Smooth muscle cell (in vitro differentiated cells): ENCODE data around the gene NR1I2. TPM values are rescaled to one million over a fixed set of nuclear protein-coding genes. Genes with fewer than 3 reads are reported as not detected.

Source experiments
- DNase-seq: peaks from one replicate; lab custom pipeline; 2025; ENCODE audit not compliant: unreplicated experiment; lab: John Stamatoyannopoulos, UW
- H2AFZ ChIP-seq: fragments of 200-600 bp; sonication (generic); 2 replicates; pipeline ENCODE4 v1.6.0; 2016; ENCODE audit warnings: antibody characterized with exemption, low read depth, mild to moderate bottlenecking
- H3F3A ChIP-seq: fragments of 200-600 bp; sonication (generic); 2 replicates; pipeline ENCODE4 v1.6.0; 2017; ENCODE audit warnings: antibody characterized with exemption, low read depth
- H3K27ac ChIP-seq: fragments of 200-600 bp; sonication (generic); 2 replicates; pipeline ENCODE4 v1.5.1; 2016; ENCODE audit warnings: low read depth, mild to moderate bottlenecking
- H3K27me3 ChIP-seq: fragments of 200-600 bp; sonication (generic); 2 replicates; pipeline ENCODE4 v1.6.1; 2016; ENCODE audit warnings: low read depth, mild to moderate bottlenecking
- H3K36me3 ChIP-seq: fragments of 200-600 bp; sonication (generic); 2 replicates; pipeline ENCODE4 v1.5.1; 2016; ENCODE audit warnings: low read depth
- H3K4me1 ChIP-seq: fragments of 200-600 bp; sonication (generic); 2 replicates; pipeline ENCODE4 v1.5.1; 2016; ENCODE audit warnings: low read depth
- H3K4me2 ChIP-seq: fragments of 200-600 bp; sonication (generic); 2 replicates; pipeline ENCODE4 v1.6.0; 2016; ENCODE audit warnings: mild to moderate bottlenecking
- H3K4me3 ChIP-seq: fragments of 200-600 bp; sonication (generic); 2 replicates; pipeline ENCODE4 v1.5.1; 2016; ENCODE audit warnings: mild to moderate bottlenecking
- H3K79me2 ChIP-seq: fragments of 200-600 bp; sonication (generic); 2 replicates; pipeline ENCODE4 v1.6.0; 2016; ENCODE audit warnings: low read depth, mild to moderate bottlenecking
- H3K9ac ChIP-seq: fragments of 200-600 bp; sonication (generic); 2 replicates; pipeline ENCODE4 v1.6.0; 2016; ENCODE audit warnings: low read depth
- H3K9me3 ChIP-seq: fragments of 200-600 bp; sonication (generic); replicated peaks from 2 replicates; pipeline ENCODE4 v1.5.1; 2016; ENCODE audit warnings: low read depth
- H4K20me1 ChIP-seq: fragments of 200-600 bp; sonication (generic); 2 replicates; pipeline ENCODE4 v1.6.0; 2016; ENCODE audit warnings: low read depth
- WGBS: methylation state at CpG from one replicate; pipeline ENCODE4 v1.1.7; 2016; ENCODE audit warnings: low lambda C conversion rate; 5-methylcytosine and 5-hydroxymethylcytosine counted together
- polyA plus RNA-seq: library from polyadenylated mRNA; unstranded; fragments of >200 nt; fragmentation: Nextera tagmentation; extraction: Ambion mirVana; gene quantifications from 2 replicates; pipeline ENCODE4 v1.2.1, GENCODE V29; 2016
- total RNA-seq: library from RNA; depleted of rRNA; stranded (reverse); fragments of >200 nt; gene quantifications from 2 replicates; pipeline ENCODE4 v1.2.3, GENCODE V29; 2014
- TF ChIP-seq, protein P1 (sequence below): fragments of 200-600 bp; sonication (generic); IDR thresholded peaks from 2 replicates; pipeline ENCODE4 v1.5.1; 2017; ENCODE audit warnings: borderline replicate concordance, mild to moderate bottlenecking, antibody characterized with exemption; ENCODE audit not compliant: insufficient read depth, poor library complexity, severe bottlenecking

NR1I2 gene
- total and polyA plus RNA-seq, 2 experiments from 2014 or later = not detected

DNA sequence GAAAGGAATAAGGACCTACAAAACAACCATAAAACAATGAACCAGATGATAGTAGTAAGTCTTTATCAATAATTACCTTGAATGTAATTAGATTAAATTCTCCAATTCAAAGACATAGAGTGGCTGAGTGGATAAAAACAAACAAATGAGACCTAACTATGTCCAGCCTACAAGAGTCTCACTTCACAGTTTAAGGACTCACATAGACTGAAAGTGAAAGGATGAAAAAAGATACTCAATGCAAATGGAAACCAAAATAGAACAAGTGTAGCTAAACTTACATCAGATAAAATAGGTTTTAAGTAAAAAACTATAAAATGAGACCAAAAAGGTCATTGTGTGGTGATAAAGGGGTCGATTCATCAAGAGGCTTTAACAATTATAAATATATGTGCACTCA lies 21.9 kb upstream of the NR1I2 start:
- no peak for DNase-seq
- H3K4me2 ChIP-seq = no peak overlapping the region
- H3K36me3 ChIP-seq = no peaks in the 10 kb centered on the region
- TF ChIP-seq, protein P1, sequence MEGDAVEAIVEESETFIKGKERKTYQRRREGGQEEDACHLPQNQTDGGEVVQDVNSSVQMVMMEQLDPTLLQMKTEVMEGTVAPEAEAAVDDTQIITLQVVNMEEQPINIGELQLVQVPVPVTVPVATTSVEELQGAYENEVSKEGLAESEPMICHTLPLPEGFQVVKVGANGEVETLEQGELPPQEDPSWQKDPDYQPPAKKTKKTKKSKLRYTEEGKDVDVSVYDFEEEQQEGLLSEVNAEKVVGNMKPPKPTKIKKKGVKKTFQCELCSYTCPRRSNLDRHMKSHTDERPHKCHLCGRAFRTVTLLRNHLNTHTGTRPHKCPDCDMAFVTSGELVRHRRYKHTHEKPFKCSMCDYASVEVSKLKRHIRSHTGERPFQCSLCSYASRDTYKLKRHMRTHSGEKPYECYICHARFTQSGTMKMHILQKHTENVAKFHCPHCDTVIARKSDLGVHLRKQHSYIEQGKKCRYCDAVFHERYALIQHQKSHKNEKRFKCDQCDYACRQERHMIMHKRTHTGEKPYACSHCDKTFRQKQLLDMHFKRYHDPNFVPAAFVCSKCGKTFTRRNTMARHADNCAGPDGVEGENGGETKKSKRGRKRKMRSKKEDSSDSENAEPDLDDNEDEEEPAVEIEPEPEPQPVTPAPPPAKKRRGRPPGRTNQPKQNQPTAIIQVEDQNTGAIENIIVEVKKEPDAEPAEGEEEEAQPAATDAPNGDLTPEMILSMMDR = no peak
- H3K79me2 ChIP-seq = no peaks in the 10 kb centered on the region
- H2AFZ ChIP-seq = no peak overlapping the region
- H3K4me3 ChIP-seq = no peak overlapping the region
- WGBS = 72% methylated on average over 1 of the region's 1 CpG
- H3K9ac ChIP-seq = no peak overlapping the region
- H3K27me3 ChIP-seq = no peaks in the 10 kb centered on the region
- H3K27ac ChIP-seq = no peak overlapping the region
- no peaks in the 10 kb centered on the region for H3K4me1 ChIP-seq
- peaks cover 6% of the 10 kb centered on the region for H3K9me3 ChIP-seq
- no peaks in the 10 kb centered on the region for H3F3A ChIP-seq
- no peaks in the 10 kb centered on the region for H4K20me1 ChIP-seq

DNA sequence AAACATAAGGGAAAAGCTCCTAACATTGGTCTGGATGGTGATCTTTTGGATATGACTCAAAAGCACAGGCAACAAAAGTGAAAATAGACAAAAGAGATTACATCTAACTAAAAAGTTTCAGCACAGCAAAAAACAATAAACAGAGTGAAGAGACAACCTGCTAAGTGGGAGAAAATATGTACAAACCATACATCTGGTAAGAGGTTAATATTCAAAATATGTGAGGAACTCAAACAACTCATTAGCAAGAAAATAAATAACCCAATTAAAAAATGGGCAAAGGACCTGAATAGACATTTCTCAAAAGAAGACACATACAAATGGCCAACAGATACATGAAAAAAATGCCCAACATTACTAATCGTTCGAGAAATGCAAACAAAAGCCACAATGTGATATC lies 19.0 kb upstream of the NR1I2 start:
- Histone ChIP-seq H3K79me2 (no peaks in the 10 kb centered on the region), H3K4me3 (no peak overlapping the region), H3K27me3 (no peaks in the 10 kb centered on the region), H3F3A (no peaks in the 10 kb centered on the region), H3K4me1 (no peaks in the 10 kb centered on the region), H3K4me2 (no peak overlapping the region), H2AFZ (no peak overlapping the region), H4K20me1 (no peaks in the 10 kb centered on the region), H3K36me3 (no peaks in the 10 kb centered on the region), H3K9me3 (peaks cover 6% of the 10 kb centered on the region), H3K27ac (no peak overlapping the region), H3K9ac (no peak overlapping the region)
- 95% methylated on average over 2 of the region's 2 CpGs for WGBS
- no peak for DNase-seq
- TF ChIP-seq, protein P1 = no peak

DNA sequence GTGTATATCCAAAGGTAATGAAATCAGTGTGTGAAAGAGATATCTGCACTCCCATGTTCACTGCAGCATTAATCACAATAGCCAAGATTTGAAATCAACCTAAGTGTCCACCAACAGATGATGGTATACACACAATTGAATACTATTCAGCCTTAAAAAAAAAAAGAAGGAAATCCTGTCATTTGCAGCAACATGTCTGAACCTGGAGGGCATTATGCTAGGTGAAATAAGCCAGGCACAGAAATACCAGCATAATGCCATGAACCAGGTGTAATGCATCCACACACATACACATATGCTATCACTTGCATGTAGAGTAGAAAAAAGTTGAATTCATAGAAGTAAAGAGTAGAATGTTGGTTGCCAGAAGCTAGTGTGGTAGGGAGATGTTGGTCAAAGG lies 18.4 kb upstream of the NR1I2 start:
- no peak overlapping the region for H3K4me2 ChIP-seq
- H3K79me2 ChIP-seq = no peaks in the 10 kb centered on the region
- peaks cover 6% of the 10 kb centered on the region for H3K9me3 ChIP-seq
- no peaks in the 10 kb centered on the region for H3K36me3 ChIP-seq
- no peak overlapping the region for H3K27ac ChIP-seq
- H3K4me1 ChIP-seq = no peaks in the 10 kb centered on the region
- no peaks in the 10 kb centered on the region for H3F3A ChIP-seq
- no peaks in the 10 kb centered on the region for H4K20me1 ChIP-seq
- TF ChIP-seq, protein P1 = no peak
- H3K4me3 ChIP-seq = no peak overlapping the region
- DNase-seq = no peak
- H2AFZ ChIP-seq = no peak overlapping the region
- no peak overlapping the region for H3K9ac ChIP-seq
- H3K27me3 ChIP-seq = no peaks in the 10 kb centered on the region

DNA sequence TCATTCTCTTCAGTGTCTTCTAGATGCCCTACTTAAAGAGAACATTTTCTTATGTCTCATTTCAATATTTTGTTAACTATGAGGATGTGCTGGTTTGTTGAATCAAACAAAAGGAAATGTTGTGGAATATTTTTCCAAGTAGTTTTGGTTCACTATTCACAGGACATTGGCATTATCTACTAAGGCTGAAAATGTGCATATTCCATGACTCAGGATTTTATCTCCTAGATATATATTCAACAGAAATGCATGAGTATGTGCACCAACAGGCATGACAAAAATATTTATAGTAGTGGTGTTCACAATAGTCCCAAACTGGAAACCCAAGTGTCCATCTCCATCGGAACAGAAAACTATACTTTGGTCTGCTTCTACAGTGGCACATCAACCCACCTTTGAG lies 16.7 kb upstream of the NR1I2 start:
- Histone ChIP-seq H3K4me1 (no peaks in the 10 kb centered on the region), H3K4me2 (no peak overlapping the region), H3K4me3 (no peak overlapping the region), H3K9ac (no peak overlapping the region), H3F3A (no peaks in the 10 kb centered on the region), H3K27me3 (no peaks in the 10 kb centered on the region), H4K20me1 (no peaks in the 10 kb centered on the region), H3K79me2 (no peaks in the 10 kb centered on the region), H3K9me3 (peaks cover 6% of the 10 kb centered on the region), H3K36me3 (no peaks in the 10 kb centered on the region), H2AFZ (no peak overlapping the region), H3K27ac (no peak overlapping the region)
- 91% methylated on average over 1 of the region's 1 CpG for WGBS
- DNase-seq = no peak
- TF ChIP-seq, protein P1 = no peak
